ENCODE measurements around the gene KRTAP6-3. TPM values are rescaled to one million over a fixed set of nuclear protein-coding genes. Genes with fewer than 3 reads are reported as not detected.

The KRTAP6-3 gene
- total RNA-seq, 1 donor from 2014 or later, result not detected

GRCh38 chr21:30629200-30629599 lies 37.0 kb downstream of the KRTAP6-3 start:
- no peak for DNase-seq (ENCODE audit: low spot score, unreplicated experiment)
- Mint-ChIP-seq H3K36me3 (ENCODE audit: insufficient read depth) (no peaks in the 10 kb centered on the region), H3K4me3 (ENCODE audit: low read depth) (no peak overlapping the region), H3K27me3 (no peaks in the 10 kb centered on the region), H3K27ac (no peak overlapping the region), H3K4me1 (ENCODE audit: low read depth) (no peaks in the 10 kb centered on the region), H3K9me3 (ENCODE audit: low read depth) (peaks cover 28% of the 10 kb centered on the region)
- TF ChIP-seq, protein P1, sequence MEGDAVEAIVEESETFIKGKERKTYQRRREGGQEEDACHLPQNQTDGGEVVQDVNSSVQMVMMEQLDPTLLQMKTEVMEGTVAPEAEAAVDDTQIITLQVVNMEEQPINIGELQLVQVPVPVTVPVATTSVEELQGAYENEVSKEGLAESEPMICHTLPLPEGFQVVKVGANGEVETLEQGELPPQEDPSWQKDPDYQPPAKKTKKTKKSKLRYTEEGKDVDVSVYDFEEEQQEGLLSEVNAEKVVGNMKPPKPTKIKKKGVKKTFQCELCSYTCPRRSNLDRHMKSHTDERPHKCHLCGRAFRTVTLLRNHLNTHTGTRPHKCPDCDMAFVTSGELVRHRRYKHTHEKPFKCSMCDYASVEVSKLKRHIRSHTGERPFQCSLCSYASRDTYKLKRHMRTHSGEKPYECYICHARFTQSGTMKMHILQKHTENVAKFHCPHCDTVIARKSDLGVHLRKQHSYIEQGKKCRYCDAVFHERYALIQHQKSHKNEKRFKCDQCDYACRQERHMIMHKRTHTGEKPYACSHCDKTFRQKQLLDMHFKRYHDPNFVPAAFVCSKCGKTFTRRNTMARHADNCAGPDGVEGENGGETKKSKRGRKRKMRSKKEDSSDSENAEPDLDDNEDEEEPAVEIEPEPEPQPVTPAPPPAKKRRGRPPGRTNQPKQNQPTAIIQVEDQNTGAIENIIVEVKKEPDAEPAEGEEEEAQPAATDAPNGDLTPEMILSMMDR (IDR thresholded peaks at IDR 0.05; ENCODE audit: unreplicated experiment), result no peak

GRCh38 chr21:30634906-30635305 lies 42.7 kb downstream of the KRTAP6-3 start, which contains the start of gene KRTAP20-2:
Gene KRTAP20-2 (plus strand): TSS chr21:30635206. CDS start chr21:30635264, 58 bp downstream.
- no peaks in the 10 kb centered on the region for H3K27me3 Mint-ChIP-seq
- H3K4me1 Mint-ChIP-seq (ENCODE audit: low read depth), result no peaks in the 10 kb centered on the region
- H3K9me3 Mint-ChIP-seq (ENCODE audit: low read depth), result peaks cover 9% of the 10 kb centered on the region
- H3K27ac Mint-ChIP-seq, result no peak within 1 kb of the TSS
- no peaks in the 10 kb centered on the region for H3K36me3 Mint-ChIP-seq (ENCODE audit: insufficient read depth)
- no peak within 1 kb of the TSS for H3K4me3 Mint-ChIP-seq (ENCODE audit: low read depth)
- DNase-seq (ENCODE audit: low spot score, unreplicated experiment), result no peak
- TF ChIP-seq, protein P1 (IDR thresholded peaks at IDR 0.05; ENCODE audit: unreplicated experiment), result no peak

DNA sequence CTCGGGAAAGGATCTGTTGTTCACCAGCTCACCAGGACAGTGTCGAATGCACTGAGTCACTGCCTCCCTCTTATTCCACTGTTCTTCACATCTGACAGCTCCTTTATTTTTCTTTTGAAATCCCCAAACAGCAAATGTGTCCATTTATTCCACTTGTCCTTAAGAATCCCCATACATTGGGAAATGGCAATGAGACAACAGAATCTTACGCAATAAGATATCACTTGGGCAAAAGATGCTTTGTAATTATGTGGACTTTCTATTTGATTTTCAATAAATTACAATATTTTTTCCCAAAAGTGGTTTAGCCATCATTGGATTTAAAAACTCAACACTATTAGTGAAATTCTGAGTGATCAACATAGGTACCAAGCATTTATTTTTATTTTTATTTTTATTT lies 46.4 kb downstream of the KRTAP6-3 start:
- DNase-seq (ENCODE audit: low spot score, unreplicated experiment), result no peak
- TF ChIP-seq, protein P1 (IDR thresholded peaks at IDR 0.05; ENCODE audit: unreplicated experiment), result no peak
- no peaks in the 10 kb centered on the region for H3K4me1 Mint-ChIP-seq (ENCODE audit: low read depth)
- no peak overlapping the region for H3K4me3 Mint-ChIP-seq (ENCODE audit: low read depth)
- no peak overlapping the region for H3K27ac Mint-ChIP-seq
- no peaks in the 10 kb centered on the region for H3K36me3 Mint-ChIP-seq (ENCODE audit: insufficient read depth)
- H3K27me3 Mint-ChIP-seq, result no peaks in the 10 kb centered on the region
- H3K9me3 Mint-ChIP-seq (ENCODE audit: low read depth), result peaks cover 4% of the 10 kb centered on the region

- TF ChIP-seq, protein P1 (IDR thresholded peaks at IDR 0.05; ENCODE audit: unreplicated experiment), result no peak
- no peaks in the 10 kb centered on the region for H3K4me1 Mint-ChIP-seq (ENCODE audit: low read depth)
- H3K36me3 Mint-ChIP-seq (ENCODE audit: insufficient read depth), result no peaks in the 10 kb centered on the region
- no peak for DNase-seq (ENCODE audit: low spot score, unreplicated experiment)
- no peak within 1 kb of the TSS for H3K4me3 Mint-ChIP-seq (ENCODE audit: low read depth)
- no peak within 1 kb of the TSS for H3K27ac Mint-ChIP-seq
- H3K27me3 Mint-ChIP-seq, result no peaks in the 10 kb centered on the region
- H3K9me3 Mint-ChIP-seq (ENCODE audit: low read depth), result peaks cover 21% of the 10 kb centered on the region
Measured at GRCh38 chr21:30642564-30642963, 50.3 kb downstream of the KRTAP6-3 start, which contains the start of gene KRTAP20-3. Gene KRTAP20-3 (plus strand): TSS chr21:30642864.

Other genes with a start within 250 kb of the KRTAP6-3 start
- gene KRTAP23-1, start 243.8 kb upstream of the KRTAP6-3 start, total RNA-seq, result not detected in 2 replicates
- not detected in 2 replicates for gene KRTAP13-2, start 220.2 kb upstream of the KRTAP6-3 start, total RNA-seq
- not detected in 2 replicates for gene KRTAP13-1, start 196.4 kb upstream of the KRTAP6-3 start, total RNA-seq
- gene KRTAP13-3, start 166.5 kb upstream of the KRTAP6-3 start, total RNA-seq, result not detected in 2 replicates
- not detected in 2 replicates for gene KRTAP13-4, start 162.2 kb upstream of the KRTAP6-3 start, total RNA-seq
- not detected in 2 replicates for gene KRTAP15-1, start 152.2 kb upstream of the KRTAP6-3 start, total RNA-seq
- gene KRTAP19-1, start 112.1 kb upstream of the KRTAP6-3 start, total RNA-seq, result not detected in 2 replicates
- gene KRTAP19-2, start 105.0 kb upstream of the KRTAP6-3 start, total RNA-seq, result not detected in 2 replicates
- not detected in 2 replicates for gene KRTAP19-3, start 100.4 kb upstream of the KRTAP6-3 start, total RNA-seq
- gene KRTAP19-4, start 95.3 kb upstream of the KRTAP6-3 start, total RNA-seq, result not detected in 2 replicates
- not detected in 2 replicates for gene KRTAP19-5, start 90.3 kb upstream of the KRTAP6-3 start, total RNA-seq
- not detected in 2 replicates for gene KRTAP19-6, start 50.6 kb upstream of the KRTAP6-3 start, total RNA-seq
- gene KRTAP19-7, start 31.1 kb upstream of the KRTAP6-3 start, total RNA-seq, result not detected in 2 replicates
- gene KRTAP22-2, start 2.0 kb upstream of the KRTAP6-3 start, total RNA-seq, result not detected in 2 replicates
- not detected in 2 replicates for gene KRTAP6-2, start 6.5 kb downstream of the KRTAP6-3 start, total RNA-seq
- gene KRTAP22-1, start 8.6 kb downstream of the KRTAP6-3 start, total RNA-seq, result not detected in 2 replicates
- not detected in 2 replicates for gene KRTAP6-1, start 21.5 kb downstream of the KRTAP6-3 start, total RNA-seq
- gene KRTAP20-1, start 24.0 kb downstream of the KRTAP6-3 start, total RNA-seq, result not detected in 2 replicates
- gene KRTAP20-4, start 28.2 kb downstream of the KRTAP6-3 start, total RNA-seq, result not detected in 2 replicates
- gene KRTAP20-2, start 42.8 kb downstream of the KRTAP6-3 start, total RNA-seq, result not detected in 2 replicates
- not detected in 2 replicates for gene KRTAP20-3, start 50.4 kb downstream of the KRTAP6-3 start, total RNA-seq
- gene KRTAP21-3, start 126.3 kb downstream of the KRTAP6-3 start, total RNA-seq, result not detected in 2 replicates
- not detected in 2 replicates for gene KRTAP21-2, start 154.8 kb downstream of the KRTAP6-3 start, total RNA-seq
- not detected in 2 replicates for gene KRTAP21-1, start 163.0 kb downstream of the KRTAP6-3 start, total RNA-seq
- not detected in 2 replicates for gene KRTAP8-1, start 220.8 kb downstream of the KRTAP6-3 start, total RNA-seq
- not detected in 2 replicates for gene KRTAP7-1, start 237.3 kb downstream of the KRTAP6-3 start, total RNA-seq

Measured in progenitor cell of endocrine pancreas (in vitro differentiated cells).